Measurements from ENCODE around the gene KIF18B. TPM values are rescaled to one million over a fixed set of nuclear protein-coding genes. Genes with fewer than 3 reads are reported as not detected.

KIF18B gene
- total RNA-seq, 1 donor from 2014 or later, result 1.7 TPM

GRCh38 chr17:44981221-44981968, 33.8 kb upstream of the KIF18B start:
- ChIA-PET POLR2A (no interaction called here), CTCF (no interaction called here)
- no peaks in the 10 kb centered on the region for H3K36me3 Mint-ChIP-seq (ENCODE audit: low read depth)
- TF ChIP-seq CTCF (IDR thresholded peaks at IDR 0.05), result no peak
- intact Hi-C loops (cut with micrococcal nuclease), result no loop called here
- ATAC-seq (ENCODE audit: low read depth) (no peak), DNase-seq (no peak)
- no peaks in the 10 kb centered on the region for H3K9me3 Mint-ChIP-seq
- no peaks in the 10 kb centered on the region for H3K4me1 Mint-ChIP-seq
- no peak overlapping the region for H3K27ac Mint-ChIP-seq
- H3K27me3 Mint-ChIP-seq, result peaks cover 32% of the 10 kb centered on the region
- H3K4me3 Mint-ChIP-seq, result no peak overlapping the region

- CTCF ChIA-PET, result no interaction called here
- H3K9me3 Mint-ChIP-seq, result no peaks in the 10 kb centered on the region
These were observed 31.9 kb upstream of the KIF18B start for GRCh38 chr17:44979426-44979995.

GRCh38 chr17:44978807-44979206, 31.2 kb upstream of the KIF18B start:
- ChIA-PET CTCF (interaction anchor here (0.7 kb wide), 1 partner anchor 10 kb away, joined by 4 read pairs; the partner anchor contains the start of gene C1QL1), POLR2A (no interaction called here)
- ATAC-seq (ENCODE audit: low read depth) (no peak), DNase-seq (no peak)
- Mint-ChIP-seq H3K36me3 (ENCODE audit: low read depth) (no peaks in the 10 kb centered on the region), H3K9me3 (no peaks in the 10 kb centered on the region), H3K27ac (no peak overlapping the region), H3K27me3 (peaks cover 29% of the 10 kb centered on the region), H3K4me1 (no peaks in the 10 kb centered on the region), H3K4me3 (no peak overlapping the region)
- TF ChIP-seq CTCF (IDR thresholded peaks at IDR 0.05), result no peak
- intact Hi-C loops (cut with micrococcal nuclease), result no loop called here

More at GRCh38 chr17:44979426-44979995, 31.9 kb upstream of the KIF18B start:
- POLR2A ChIA-PET, result no interaction called here
- ATAC-seq (ENCODE audit: low read depth) (no peak), DNase-seq (no peak)
- no peak overlapping the region for H3K27ac Mint-ChIP-seq
- H3K4me1 Mint-ChIP-seq, result no peaks in the 10 kb centered on the region
- H3K4me3 Mint-ChIP-seq, result no peak overlapping the region
- intact Hi-C loops (cut with micrococcal nuclease), result no loop called here
- TF ChIP-seq CTCF (IDR thresholded peaks at IDR 0.05), result no peak
- no peaks in the 10 kb centered on the region for H3K36me3 Mint-ChIP-seq (ENCODE audit: low read depth)
- H3K27me3 Mint-ChIP-seq, result peaks cover 29% of the 10 kb centered on the region

DNA sequence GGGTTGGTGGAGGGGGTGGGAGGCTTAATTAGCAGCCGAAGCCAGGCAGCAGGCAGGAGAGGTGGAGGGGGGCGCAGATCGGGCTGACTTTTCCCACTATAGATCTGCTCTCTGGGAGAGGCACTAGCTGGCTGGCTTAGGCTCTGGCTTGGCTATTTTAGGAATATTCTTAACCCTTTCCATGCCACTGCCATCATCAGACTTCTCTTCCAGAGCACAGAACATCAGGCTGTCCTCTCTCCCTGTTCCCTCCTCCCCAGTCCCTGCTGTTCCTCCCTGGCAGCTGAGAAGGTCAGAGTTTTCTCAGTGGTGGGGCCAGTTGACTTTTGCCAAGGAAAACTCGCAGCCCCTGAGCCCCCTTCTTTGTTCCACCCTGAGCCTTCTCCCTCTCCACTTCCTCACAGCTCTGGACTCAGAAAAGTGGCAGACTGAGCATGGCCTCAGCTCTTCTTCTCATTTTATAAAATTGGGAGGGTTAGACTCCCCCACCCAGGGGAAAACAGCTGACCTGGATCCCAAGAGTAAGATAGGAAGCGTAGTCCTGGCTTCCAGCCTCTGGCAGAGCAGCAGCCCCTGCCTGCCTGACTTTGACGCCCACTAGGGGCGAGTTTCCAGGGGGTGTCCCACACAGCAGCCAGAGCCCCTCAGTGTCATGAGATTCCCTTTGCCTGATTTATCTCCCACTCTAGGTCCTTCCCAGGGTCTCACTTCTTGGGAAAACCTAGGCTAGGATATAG, 30.4 kb upstream of the KIF18B start:
- POLR2A ChIA-PET, result no interaction called here
- CTCF ChIA-PET, result interaction anchor here (0.7 kb wide), 1 partner anchor 10 kb away, joined by 4 read pairs; the partner anchor contains the start of gene C1QL1

More for the DNA sequence above, 30.4 kb upstream of the KIF18B start:
- Mint-ChIP-seq H3K27me3 (peaks cover 29% of the 10 kb centered on the region), H3K9me3 (no peaks in the 10 kb centered on the region), H3K4me3 (no peak overlapping the region), H3K4me1 (no peaks in the 10 kb centered on the region), H3K27ac (no peak overlapping the region), H3K36me3 (ENCODE audit: low read depth) (no peaks in the 10 kb centered on the region)
- no peak for DNase-seq
- intact Hi-C loops (cut with micrococcal nuclease), result no loop called here
- no peak for ATAC-seq (ENCODE audit: low read depth)
- TF ChIP-seq CTCF (IDR thresholded peaks at IDR 0.05), result no peak
